T-helper 2 cell (primary cell): ENCODE data around the gene CD44.

Experiments
- DNase-seq, 5 experiments: peaks; one replicate each; pipeline versions ENCODE4 v3.0.0 to v3.0.0-alpha.2; 2012 to 2022

CD44 gene

DNA sequence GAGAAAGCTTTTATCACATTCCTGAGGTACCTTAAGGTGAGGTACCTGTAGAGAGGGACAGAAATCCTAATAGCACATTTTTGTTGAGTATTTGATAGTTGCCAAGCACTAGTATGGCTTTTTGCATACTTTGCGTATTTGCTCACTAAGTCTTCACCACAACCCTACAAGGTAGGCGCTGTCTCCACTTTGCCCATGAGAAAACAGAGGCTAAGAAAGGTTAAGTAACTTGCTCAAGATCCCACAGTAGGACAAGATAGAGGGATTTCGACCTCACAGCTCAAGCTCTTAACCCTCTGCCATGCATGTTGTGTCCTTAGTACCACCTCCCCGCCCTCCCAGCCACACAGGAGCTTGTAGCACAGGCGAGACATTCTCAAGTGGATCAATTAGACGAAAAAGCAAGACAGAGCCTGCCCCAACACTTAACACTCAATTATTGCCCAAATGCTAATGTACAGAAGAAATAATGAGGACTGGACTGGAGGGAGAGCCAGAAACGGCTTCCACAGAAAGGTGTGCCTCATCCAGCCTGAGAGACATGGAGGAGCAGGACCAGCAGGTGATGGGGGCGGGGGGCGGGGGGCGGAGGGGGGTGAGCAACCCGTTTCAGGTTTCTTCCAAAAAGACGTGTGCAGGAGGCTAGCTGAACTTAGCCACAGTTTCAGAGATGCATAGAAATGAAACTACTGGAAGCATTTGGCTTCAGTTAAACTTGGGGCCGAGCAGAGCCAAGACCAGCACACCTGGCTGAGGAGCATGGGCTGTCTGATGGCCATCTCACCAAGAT lies 26.7 kb upstream of the CD44 start:
- DNase-seq = no peak

DNA sequence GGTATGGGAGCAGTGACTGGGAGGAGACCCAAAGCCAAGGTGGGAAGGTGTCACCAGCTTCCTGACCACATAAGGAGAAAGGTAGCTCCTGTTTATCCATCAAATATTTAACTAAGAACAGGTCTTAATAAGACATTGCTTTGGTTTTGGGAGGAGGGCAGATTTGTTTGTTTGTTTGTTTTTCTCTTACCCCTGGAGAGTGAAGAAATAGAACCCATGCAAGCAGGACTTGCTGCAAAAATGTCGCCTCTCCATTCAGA lies 26.2 kb upstream of the CD44 start:
- DNase-seq = no peak

DNA sequence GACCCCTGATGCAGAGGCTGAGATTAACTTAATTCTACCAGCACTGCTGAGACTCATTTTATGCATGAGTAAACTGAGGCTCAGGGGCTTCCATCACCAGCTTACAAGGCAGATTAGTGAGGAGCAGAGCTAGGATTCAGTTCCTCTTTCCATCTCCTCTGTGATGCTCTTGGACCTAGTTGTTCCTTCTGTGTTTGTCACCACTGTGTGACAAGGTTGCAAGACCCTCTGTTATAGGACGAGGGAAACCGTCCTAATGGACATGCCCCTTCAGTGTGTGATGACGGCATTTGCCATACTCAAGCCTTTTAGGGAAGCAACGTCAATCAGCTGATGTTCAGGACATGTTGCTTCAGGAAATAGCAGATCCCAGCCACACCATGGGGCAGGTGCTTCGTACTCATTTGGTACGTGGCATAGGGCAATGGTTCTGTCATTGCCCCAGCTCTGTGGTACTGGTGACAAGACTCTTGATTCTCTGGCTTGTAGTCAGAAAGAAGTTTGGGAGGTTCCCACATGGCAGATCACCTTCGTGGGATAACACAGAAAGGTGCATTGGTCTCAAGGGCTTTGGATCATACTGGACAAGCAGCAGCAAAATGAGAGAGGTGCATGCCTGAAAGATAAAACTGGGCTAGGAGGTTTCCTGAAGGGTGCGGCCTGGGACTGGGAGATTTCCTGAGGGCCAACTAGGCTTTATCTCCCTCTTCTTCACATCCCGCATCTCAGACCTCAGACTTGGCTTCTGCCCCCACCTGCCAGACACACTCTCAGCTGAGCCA lies 23.9 kb upstream of the CD44 start:
- no peak for DNase-seq

DNA sequence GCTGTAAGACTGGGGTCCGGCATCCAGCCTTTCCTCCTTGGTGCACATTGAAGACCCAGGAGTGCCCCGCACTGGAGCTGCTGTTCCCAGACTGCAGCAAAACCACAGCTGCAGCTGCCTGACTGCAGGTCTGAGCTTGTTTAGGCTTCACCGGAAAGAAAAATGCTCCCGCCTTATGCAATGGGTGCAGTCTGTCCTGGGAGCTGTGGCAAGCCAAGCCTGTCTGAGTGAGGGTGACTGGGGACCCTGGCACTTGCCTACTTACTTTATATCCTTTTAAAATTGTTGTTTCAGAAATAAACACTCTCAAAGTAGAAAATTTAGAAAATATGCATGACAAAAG lies 23.3 kb upstream of the CD44 start:
- no peak for DNase-seq

DNA sequence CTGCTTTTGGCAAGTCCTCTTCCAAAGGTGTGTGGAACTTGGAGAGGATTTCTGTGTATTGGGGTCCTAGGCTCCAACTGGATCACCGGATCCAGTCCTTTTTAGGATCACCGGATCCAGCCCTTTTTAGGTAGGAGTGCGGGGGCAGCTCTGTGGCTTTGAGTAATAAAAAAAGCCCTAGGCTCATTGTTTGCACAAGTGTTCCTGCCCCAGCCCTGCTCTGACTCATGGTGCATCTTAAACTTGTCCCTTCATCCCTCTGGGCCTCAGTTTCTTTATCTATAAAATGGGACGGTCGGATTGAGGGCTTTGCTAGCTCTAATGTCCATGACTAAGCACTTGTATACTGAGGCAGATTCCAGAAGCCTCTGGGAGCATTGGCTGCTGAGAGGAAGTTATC lies 22.7 kb upstream of the CD44 start:
- DNase-seq = no peak

DNA sequence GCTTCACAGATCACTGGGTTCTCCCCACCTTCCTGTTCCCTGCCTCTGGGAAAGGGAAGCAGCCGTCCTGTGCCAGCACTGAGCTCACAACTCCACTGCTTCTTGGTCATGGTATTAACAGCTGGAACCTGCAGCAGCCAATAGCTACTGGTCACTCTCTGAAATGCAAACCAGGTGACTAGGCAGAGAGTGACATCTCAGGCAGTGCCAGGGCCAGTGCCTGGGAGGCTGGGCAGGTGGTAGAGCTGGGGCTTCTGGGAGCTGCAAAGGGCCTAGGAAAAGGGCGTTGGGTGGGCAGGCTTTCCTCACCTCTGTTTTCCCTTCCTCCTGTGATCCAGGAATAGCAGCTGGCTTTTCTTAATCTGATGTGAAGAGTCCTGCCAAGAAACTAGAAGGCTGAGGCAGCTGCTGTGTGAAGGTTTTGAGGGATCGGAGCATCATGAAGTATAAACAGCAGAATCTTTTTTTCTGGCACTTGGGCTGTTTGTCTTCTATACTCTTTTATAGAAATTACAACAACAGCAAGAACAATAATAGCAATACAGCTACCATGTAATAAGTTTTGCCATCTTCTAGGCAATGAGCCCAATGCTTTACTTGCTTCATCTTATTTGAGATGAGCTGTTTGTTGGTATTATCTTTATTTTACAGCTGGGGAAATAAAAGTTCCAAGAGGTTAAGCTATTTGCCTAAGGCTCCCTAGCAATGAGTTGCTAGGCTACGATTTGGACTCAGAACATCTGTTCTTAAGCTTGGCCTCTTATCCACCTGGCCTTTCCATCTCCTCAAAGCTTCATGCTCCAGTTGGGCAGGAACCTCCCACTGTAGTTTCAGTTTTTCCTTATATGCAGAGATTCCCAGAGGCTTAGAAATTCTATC lies 22.0 kb upstream of the CD44 start:
- DNase-seq = no peak

DNA sequence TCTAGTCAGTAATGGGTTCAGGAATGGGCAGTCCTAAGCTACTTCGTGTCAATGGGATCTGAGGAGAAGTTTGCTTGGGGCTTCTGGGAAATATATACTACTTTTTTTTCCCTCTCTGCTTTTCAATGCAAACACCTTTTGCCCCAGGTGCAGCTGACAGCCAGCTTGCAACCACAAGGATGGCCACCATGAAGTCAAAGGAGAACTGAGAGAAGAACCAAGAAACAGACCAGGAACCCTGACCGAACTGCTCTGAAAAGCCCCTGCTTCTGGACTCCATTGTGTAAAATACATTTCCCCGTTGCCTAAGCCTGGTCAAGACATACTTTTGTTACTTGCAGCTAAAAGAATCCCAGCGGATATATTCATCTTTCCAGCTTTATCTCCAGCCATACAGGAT lies 20.1 kb upstream of the CD44 start:
- DNase-seq = no peak

DNA sequence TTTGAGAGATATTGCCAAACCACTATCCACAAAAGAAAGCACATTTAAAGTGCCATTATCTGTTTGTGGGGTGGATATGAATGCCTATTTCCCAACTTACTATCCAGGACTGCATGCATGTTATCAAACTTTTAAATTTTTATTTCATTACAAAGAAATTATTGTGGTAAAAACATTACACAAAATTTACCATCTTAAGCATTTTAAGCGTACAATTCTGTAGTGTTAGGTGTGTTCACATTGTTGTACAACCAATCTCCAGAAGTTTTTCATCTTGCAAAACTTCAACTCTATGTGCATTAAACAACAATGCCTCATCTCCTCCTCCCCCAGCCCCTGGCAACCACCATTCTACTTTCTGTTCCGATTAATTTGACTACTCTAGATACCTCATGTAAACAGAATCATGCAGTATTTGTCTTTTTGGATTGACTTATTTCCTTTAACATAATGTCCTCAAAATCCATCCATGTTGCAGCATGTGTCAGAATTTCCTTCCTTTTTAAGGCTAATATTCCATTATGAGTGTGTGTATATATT lies 17.6 kb upstream of the CD44 start:
- peak in 1 of 5 experiments; percentile 66 for DNase-seq

DNA sequence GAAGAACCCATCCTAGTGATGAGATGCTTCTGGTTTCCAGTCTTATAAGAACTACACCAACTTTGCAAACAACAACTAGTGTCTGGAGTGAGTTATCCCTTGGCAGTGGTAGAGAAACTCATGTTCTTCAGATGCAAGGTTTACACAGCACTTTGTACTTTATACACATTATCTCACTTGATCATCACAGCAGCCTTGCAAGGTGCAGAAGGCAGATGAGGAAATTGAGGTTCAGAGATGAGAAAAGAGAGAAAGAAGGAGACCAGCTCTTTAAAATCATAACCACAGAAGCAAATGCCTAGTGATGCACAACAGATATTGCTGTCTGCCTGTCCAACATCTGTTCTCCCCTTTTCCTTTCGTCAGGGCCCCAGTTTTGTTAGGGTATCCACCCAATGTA lies 16.7 kb upstream of the CD44 start:
- DNase-seq = peak in 2 of 5 experiments; percentile 34 to 94

DNA sequence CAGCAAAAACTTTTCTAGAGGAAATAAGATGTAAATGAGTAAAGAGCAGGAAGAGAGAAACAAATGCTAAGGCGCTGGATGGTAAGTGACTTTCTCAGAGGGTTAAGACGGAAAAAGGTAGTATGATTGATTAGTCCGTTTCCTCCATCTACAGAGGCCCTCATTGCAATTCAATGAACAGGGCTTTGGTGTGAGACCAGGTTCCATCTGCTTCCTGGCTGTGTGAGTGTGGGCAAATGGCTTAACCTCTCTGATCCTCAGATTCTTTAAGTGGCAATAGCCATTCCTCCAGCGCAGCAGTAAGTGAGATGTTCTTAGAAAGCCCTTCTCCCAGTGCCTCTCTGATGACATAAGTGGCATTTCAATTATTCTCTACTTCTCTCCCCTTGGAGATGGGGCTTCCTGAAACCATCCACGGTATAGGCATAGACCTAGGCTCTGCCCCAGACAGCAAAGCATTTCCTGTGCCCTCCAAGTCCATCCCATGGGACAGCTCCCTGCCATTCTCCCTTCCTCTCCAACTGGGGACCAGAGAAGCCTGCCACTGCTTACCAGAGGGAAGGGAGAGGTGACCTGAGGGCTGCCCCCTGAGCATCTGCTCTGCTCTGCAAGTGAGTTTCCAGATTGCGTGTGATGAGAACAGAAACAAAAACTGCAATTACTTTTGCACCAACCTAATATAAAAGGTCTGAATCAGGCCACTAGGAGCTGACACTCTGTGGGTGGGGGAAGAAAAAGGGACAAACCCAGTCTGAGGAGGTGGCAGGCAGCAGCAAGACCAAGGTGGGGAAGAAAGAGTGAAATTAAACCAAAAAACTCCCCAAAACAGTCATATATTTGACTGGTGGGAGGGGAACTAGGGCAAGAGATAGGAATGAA lies 12.7 kb upstream of the CD44 start:
- peak in 2 of 5 experiments; percentile 31 to 80 for DNase-seq

DNA sequence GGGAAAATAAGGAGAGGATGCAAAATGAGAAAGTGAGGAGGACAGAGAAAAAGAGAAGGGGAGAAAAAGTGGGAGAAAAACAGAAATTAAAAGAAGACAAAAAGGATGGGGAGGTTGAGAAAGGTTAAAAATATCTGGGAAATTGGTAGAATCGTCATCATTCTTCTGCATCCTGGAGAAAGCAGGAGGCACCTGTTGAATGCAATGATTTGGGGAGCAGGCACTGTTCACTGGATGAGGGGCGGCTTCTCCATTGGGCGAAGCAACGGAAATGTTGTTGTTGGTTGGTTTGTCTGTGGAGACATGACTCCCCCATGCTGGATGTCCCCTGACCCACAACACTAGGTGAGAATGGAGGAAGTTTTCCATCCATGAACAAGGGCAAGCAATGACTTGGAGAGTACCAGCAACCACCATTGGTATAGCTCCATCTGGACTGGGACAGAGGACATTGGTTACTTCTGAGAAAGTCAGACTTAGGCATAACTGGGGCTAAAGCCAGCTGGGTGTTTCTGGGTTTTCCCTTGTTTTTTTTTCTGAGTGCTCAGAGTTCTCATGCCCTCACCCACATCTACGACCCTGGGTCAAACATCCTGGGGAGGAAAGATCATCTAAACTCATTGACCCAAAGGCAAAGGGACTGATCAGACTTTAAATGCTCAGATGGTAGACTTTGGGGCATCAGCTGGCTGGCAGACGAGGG lies 11.9 kb upstream of the CD44 start:
- DNase-seq = no peak

DNA sequence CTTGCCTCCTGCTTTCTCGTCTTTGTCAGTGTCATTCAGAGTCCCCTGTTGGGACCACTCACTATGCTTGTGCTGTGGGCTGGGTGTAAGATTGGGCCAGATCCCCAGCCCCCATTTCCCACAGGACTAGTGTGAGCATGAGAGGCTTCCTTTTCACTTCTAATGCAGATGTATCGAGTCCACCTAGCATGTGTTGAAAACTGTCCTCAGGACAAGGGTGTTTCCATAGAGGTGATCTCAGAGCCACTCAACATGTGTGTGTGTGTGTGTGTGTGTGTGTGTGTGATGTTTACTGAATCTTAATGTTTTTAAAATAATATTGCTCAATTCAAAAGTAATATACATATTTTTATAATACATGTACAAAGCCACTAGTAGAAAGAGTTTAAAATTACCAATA lies 11.4 kb upstream of the CD44 start:
- DNase-seq = no peak

DNA sequence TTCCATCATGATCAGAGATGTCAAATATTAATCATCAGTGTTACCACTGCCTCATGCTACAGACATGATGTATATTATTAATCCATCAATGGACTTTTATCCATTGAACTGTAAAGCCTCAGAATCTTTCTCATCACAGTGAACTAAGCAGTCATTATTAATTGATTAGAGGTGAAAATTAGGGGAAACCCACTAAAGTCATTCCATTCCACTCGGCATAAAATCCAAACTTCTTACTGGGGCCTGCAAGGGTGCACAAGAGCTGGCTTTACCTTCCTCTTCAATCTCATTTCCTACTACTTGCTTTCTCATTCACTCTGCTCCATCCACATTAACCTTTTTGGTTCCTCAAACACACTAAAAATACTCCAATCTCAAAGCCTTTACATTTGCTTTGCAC lies 7.9 kb upstream of the CD44 start:
- no peak for DNase-seq

DNA sequence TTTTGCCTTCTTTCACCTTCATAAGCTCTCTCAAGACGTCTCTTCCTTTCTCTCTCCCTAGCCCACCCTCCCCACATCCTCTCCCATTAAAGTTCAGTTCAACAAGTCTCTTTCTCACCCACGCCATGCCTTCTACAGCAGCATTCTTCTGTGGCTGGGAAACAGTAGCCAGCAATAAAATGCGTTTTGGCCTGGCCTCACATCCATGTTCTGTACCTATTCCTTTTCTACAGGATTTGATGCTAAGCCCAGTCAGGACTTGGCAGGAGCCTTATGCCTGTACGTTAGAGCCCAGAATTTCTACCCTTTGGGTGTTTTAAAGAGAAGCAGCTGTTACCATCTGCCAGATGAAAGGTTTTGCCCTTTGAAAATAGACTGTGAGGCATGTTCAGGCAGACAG lies 7.1 kb upstream of the CD44 start:
- DNase-seq = no peak

DNA sequence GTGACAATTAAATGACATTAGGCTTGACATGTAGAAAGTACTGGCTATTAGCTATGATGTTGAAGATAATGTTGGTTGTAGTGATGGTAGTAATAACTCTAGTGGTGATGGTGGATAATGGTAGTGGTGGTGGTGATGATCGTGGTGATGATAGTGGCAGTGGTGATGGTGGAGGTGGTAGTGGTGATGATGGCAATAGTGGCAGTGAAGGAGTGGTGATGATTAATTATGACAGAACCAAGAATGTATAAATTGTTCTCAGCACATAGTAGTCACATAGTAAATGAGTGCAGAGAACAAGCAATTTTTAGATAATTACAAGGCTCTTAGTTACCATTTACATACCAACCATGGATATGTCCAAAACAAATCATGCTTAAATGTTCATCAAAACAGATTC lies 5.3 kb upstream of the CD44 start:
- DNase-seq = peak in 1 of 5 experiments; percentile 69

DNA sequence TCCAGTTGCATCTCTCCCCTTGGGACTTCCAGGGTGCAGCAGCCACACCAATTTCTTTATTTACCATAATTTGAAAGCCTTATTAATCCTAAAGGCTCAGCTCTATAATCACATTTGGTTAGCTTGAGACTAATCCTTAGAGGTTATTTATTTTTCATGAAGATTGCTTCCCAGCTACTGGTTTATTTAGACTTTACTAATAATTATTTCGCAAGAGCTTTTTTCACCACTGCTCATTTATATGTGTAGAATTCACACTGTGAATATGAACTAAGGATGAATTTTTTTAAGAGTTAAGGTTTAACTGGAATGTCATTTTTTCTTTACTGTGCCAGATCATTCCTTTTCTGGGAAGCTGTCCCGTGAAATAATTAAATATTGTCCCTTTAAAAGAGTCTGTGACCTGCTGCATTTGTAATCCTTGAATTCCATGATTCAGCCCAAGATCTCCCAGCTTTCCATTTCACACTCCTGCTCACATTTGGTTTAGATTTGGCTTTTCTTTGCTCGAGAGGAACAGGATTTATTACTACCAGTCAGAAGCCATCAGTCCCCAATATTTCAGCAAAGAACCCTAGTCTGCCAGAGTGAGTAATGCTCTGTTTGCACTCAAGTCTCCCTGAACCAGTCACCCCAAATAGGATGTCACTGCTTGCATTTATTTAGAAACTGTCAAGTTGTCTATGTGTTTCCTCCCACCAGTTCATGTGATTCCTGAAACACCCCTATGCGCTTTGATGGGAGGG lies 4.4 kb upstream of the CD44 start:
- no peak for DNase-seq

DNA sequence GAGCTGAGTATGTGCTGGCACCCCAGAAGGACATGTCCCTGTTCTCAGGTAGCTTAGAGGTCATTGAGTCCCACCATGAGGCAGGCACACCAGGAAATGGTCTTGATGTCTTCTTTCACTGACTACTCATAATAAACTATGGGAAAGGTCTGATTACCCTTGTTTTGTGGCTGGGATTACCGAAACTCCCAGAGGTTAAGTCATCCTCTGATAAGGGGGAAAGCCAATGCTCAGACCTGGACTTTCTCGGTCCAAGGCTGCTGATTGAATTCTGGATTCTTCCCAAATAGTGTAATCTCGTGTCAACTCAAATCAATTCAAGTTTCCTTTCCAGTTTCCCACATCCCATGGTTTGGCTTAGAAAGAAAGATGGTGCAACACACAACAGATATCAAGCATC lies 3.7 kb upstream of the CD44 start:
- no peak for DNase-seq

DNA sequence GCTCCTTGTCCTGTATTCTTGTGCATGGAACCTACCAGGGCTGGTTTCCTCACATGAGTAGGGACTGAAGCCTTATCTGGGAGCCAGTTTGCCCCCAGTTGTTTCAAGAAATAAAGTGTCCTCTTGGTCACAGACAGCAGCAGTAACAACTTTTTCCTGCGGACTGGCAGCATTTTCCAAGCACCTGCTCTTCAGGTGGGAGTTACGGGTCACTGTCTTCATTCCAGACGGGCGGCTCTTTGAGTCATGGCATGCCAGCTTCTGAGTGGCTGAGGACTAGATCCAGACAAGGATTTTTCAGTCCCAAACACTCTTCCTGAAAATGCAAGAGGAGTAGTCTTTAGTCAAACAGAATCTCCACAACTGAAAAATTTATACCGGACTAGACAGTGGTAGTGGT lies 2.7 kb upstream of the CD44 start:
- DNase-seq = no peak

DNA sequence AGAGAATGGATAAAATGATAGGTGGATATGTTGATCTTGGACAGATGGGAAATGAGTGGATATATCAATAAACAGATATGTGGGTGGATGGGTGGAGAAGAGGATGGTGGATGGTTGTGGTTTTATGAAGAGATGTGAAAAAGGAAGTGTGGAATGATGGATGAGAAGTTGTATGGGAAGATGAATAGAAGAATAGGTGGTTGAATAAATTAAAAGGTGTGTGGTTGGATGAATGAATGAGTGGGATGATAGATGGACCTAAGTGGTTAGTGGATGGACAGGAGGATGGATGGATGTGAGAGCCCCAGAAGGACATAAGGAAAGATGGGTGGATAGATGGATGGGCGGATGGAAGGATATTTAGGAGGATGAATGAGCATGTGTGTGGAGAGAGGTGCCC lies 913 bp upstream of the CD44 start:
- no peak for DNase-seq

DNA sequence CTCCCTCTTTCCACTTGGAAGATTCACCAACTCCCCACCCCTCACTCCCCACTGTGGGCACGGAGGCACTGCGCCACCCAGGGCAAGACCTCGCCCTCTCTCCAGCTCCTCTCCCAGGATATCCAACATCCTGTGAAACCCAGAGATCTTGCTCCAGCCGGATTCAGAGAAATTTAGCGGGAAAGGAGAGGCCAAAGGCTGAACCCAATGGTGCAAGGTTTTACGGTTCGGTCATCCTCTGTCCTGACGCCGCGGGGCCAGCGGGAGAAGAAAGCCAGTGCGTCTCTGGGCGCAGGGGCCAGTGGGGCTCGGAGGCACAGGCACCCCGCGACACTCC lies 397 bp upstream of the CD44 start:
- no peak for DNase-seq

DNA sequence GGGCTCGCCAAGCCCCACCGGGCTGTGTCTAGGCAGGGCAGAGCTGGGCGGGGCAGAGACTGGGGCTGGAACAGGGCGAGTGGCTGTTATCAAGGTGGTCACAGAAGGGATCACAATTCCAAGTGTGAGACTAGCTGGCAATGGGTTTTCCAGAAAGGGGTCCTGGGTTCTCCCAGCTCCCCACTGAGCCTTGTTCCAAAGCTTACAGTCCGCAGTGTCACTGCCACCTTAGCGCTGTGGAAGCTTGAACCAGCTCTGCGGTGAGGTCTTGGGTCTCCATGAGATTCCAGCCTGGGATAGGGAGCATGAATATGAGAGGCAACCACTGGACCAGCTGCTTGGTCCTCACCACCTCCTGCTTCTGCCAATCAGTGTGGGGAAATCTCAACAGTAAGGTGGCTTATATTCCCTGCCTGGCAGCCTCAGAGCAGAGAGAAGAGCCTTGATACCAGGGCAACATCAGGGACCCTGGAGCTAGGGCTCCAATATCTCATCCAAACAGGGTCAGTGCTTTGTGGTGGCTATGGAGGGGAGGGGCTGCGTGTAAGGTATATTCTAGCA lies 831 bp downstream of the CD44 start:
- peak in 1 of 5 experiments; percentile 44 for DNase-seq
